Trophoblast cell (in vitro differentiated cells and primary cell): ENCODE results near the gene GATB.

Experiments
- DNase-seq, 2 donors: peaks; one replicate each; pipeline ENCODE4 v3.0.0-alpha.2; 2016
- H2AFZ ChIP-seq: 2 replicates; pipeline ENCODE4 v1.6.1; 2013; ENCODE audit warnings: low read length, moderate library complexity, mild to moderate bottlenecking; ENCODE audit not compliant: insufficient read depth, poor library complexity
- H2AK5ac ChIP-seq: 2 replicates; pipeline ENCODE4 v1.6.1; 2013; ENCODE audit warnings: mild to moderate bottlenecking, low read length
- H2BK120ac ChIP-seq: 2 replicates; pipeline ENCODE4 v1.6.1; 2013; ENCODE audit warnings: low read length, mild to moderate bottlenecking, moderate library complexity; ENCODE audit not compliant: insufficient read depth, poor library complexity
- H2BK12ac ChIP-seq: 2 replicates; pipeline ENCODE4 v1.6.1; 2013; ENCODE audit warnings: mild to moderate bottlenecking, low read length, moderate library complexity
- H2BK5ac ChIP-seq: 2 replicates; pipeline ENCODE4 v1.6.1; 2013; ENCODE audit warnings: low read length, low read depth, moderate library complexity, mild to moderate bottlenecking; ENCODE audit not compliant: poor library complexity
- H3K14ac ChIP-seq: 2 replicates; pipeline ENCODE4 v1.6.1; 2013; ENCODE audit warnings: mild to moderate bottlenecking, low read length
- H3K18ac ChIP-seq: 2 replicates; pipeline ENCODE4 v1.6.1; 2013; ENCODE audit warnings: mild to moderate bottlenecking, low read length
- H3K23ac ChIP-seq: 2 replicates; pipeline ENCODE4 v1.6.1; 2013; ENCODE audit warnings: low read length
- H3K27ac ChIP-seq: 2 replicates; pipeline ENCODE4 v1.5.1; 2013; ENCODE audit warnings: low read depth, mild to moderate bottlenecking, inconsistent platforms, low read length, moderate library complexity
- H3K27me3 ChIP-seq: 2 replicates; pipeline ENCODE4 v1.6.1; 2013; ENCODE audit warnings: inconsistent platforms, mild to moderate bottlenecking, low read length, moderate library complexity; ENCODE audit not compliant: insufficient read depth
- H3K36me3 ChIP-seq, 2 experiments: 1 replicate in 1 of 2; 2 replicates in 1 of 2; pipeline ENCODE4 v1.6.1; 2013; ENCODE audit warnings: low read length in 2 of 2, mild to moderate bottlenecking in 2 of 2, moderate library complexity in 1 of 2; ENCODE audit not compliant: insufficient read depth in 2 of 2, control insufficient read depth in 1 of 2
- H3K4ac ChIP-seq: 2 replicates; pipeline ENCODE4 v1.6.1; 2013; ENCODE audit warnings: low read depth, mild to moderate bottlenecking, low read length, moderate library complexity
- H3K4me1 ChIP-seq, 2 experiments: 1 replicate in 1 of 2; 2 replicates in 1 of 2; pipeline ENCODE4 v1.6.1; 2013; ENCODE audit warnings: low read length in 2 of 2, mild to moderate bottlenecking in 2 of 2, moderate library complexity in 1 of 2; ENCODE audit not compliant: insufficient read depth in 2 of 2, control insufficient read depth in 1 of 2
- H3K4me2 ChIP-seq: 2 replicates; pipeline ENCODE4 v1.6.1; 2013; ENCODE audit warnings: inconsistent platforms, mild to moderate bottlenecking, low read length, moderate library complexity
- H3K4me3 ChIP-seq: 2 replicates; pipeline ENCODE4 v1.5.1; 2013; ENCODE audit warnings: mild to moderate bottlenecking, low read depth, low read length, inconsistent platforms
- H3K79me1 ChIP-seq: one replicate; pipeline ENCODE4 v1.6.1; 2013; ENCODE audit warnings: low read length
- H3K79me2 ChIP-seq: 2 replicates; pipeline ENCODE4 v1.6.1; 2013; ENCODE audit warnings: low read length, mild to moderate bottlenecking; ENCODE audit not compliant: control insufficient read depth, insufficient read depth, poor library complexity
- H3K9ac ChIP-seq: 2 replicates; pipeline ENCODE4 v1.6.1; 2013; ENCODE audit warnings: mild to moderate bottlenecking, low read length
- H3K9me3 ChIP-seq: 2 replicates; pipeline ENCODE4 v1.6.1; 2013; ENCODE audit warnings: low read depth, mild to moderate bottlenecking, control low read depth, inconsistent platforms, low read length; ENCODE audit not compliant: insufficient read depth
- H4K12ac ChIP-seq: 2 replicates; pipeline ENCODE4 v1.6.1; 2013; ENCODE audit warnings: low read depth, mild to moderate bottlenecking, low read length, moderate library complexity
- H4K8ac ChIP-seq: 2 replicates; pipeline ENCODE4 v1.6.1; 2013; ENCODE audit warnings: low read depth, mild to moderate bottlenecking, low read length, moderate library complexity
- H4K91ac ChIP-seq: one replicate; pipeline ENCODE4 v1.6.1; 2013; ENCODE audit warnings: low read depth, mild to moderate bottlenecking, low read length, moderate library complexity
- WGBS: extraction: QIAGEN DNeasy Blood & Tissue Kit; methylation state at CpG from one replicate; pipeline ENCODE4 v1.1.7; 2013; ENCODE audit warnings: missing lambda C conversion rate; ENCODE audit not compliant: insufficient read length, insufficient coverage; ENCODE audit errors: extremely low coverage; 5-methylcytosine and 5-hydroxymethylcytosine counted together

Gene GATB

GRCh38 chr4:151665022-151665784 is 95.6 kb downstream of the GATB start:
- H3K9me3 ChIP-seq, result no peaks in the 10 kb centered on the region
- no peak for DNase-seq
- no peak overlapping the region for H4K12ac ChIP-seq
- H3K23ac ChIP-seq, result no peak overlapping the region
- no peaks in the 10 kb centered on the region for H3K79me1 ChIP-seq
- H3K4me2 ChIP-seq, result no peak overlapping the region
- no peak overlapping the region for H3K4me3 ChIP-seq
- H2BK5ac ChIP-seq, result no peak overlapping the region
- no peak overlapping the region for H3K14ac ChIP-seq
- no peak overlapping the region for H3K4ac ChIP-seq
- no peak overlapping the region for H2BK12ac ChIP-seq
- H3K9ac ChIP-seq, result no peak overlapping the region
- no peak overlapping the region for H2AFZ ChIP-seq
- H3K4me1 ChIP-seq, result peaks cover 0 to 3% of the 10 kb centered on the region in 2 experiments
- H3K36me3 ChIP-seq, result no peaks in the 10 kb centered on the region
- no peak overlapping the region for H4K8ac ChIP-seq
- H4K91ac ChIP-seq, result no peak overlapping the region
- no peak overlapping the region for H3K18ac ChIP-seq
- no peaks in the 10 kb centered on the region for H3K79me2 ChIP-seq
- no CpG with 5 or more reads among the region's 12 CpGs for WGBS
- H3K27me3 ChIP-seq, result no peaks in the 10 kb centered on the region
- no peak overlapping the region for H2AK5ac ChIP-seq
- no peak overlapping the region for H3K27ac ChIP-seq
- no peak overlapping the region for H2BK120ac ChIP-seq

GRCh38 chr4:151664289-151664688 is 96.5 kb downstream of the GATB start:
- Histone ChIP-seq H3K4me1 (peaks cover 0 to 7% of the 10 kb centered on the region in 2 experiments), H2BK120ac (no peak overlapping the region), H3K79me1 (no peaks in the 10 kb centered on the region), H3K4me3 (no peak overlapping the region), H2BK5ac (no peak overlapping the region), H2AFZ (no peak overlapping the region), H3K27ac (no peak overlapping the region), H3K9ac (no peak overlapping the region), H3K4ac (no peak overlapping the region), H2AK5ac (no peak overlapping the region), H4K8ac (no peak overlapping the region), H3K36me3 (no peaks in the 10 kb centered on the region), H4K12ac (no peak overlapping the region), H3K23ac (no peak overlapping the region), H4K91ac (no peak overlapping the region), H3K9me3 (no peaks in the 10 kb centered on the region), H3K27me3 (no peaks in the 10 kb centered on the region), H2BK12ac (no peak overlapping the region), H3K79me2 (no peaks in the 10 kb centered on the region), H3K18ac (no peak overlapping the region), H3K14ac (no peak overlapping the region), H3K4me2 (no peak overlapping the region)
- no peak for DNase-seq
- WGBS, result no CpG with 5 or more reads among the region's 2 CpGs

GRCh38 chr4:151663109-151663508 is 97.7 kb downstream of the GATB start:
- no peak overlapping the region for H3K4me3 ChIP-seq
- H3K4me1 ChIP-seq, result peaks cover 0 to 7% of the 10 kb centered on the region in 2 experiments
- no peak overlapping the region for H4K8ac ChIP-seq
- no peak overlapping the region for H2AFZ ChIP-seq
- H2AK5ac ChIP-seq, result no peak overlapping the region
- H4K91ac ChIP-seq, result no peak overlapping the region
- no peak for DNase-seq
- no peak overlapping the region for H3K4ac ChIP-seq
- WGBS, result no CpG with 5 or more reads among the region's 7 CpGs
- no peak overlapping the region for H2BK12ac ChIP-seq
- no peak overlapping the region for H3K18ac ChIP-seq
- no peaks in the 10 kb centered on the region for H3K79me2 ChIP-seq
- no peak overlapping the region for H3K23ac ChIP-seq
- no peaks in the 10 kb centered on the region for H3K79me1 ChIP-seq
- no peak overlapping the region for H4K12ac ChIP-seq
- no peak overlapping the region for H3K9ac ChIP-seq
- no peaks in the 10 kb centered on the region for H3K9me3 ChIP-seq
- H3K36me3 ChIP-seq, result peaks cover 0 to 1% of the 10 kb centered on the region in 2 experiments
- no peak overlapping the region for H3K14ac ChIP-seq
- H2BK120ac ChIP-seq, result no peak overlapping the region
- no peak overlapping the region for H2BK5ac ChIP-seq
- H3K27ac ChIP-seq, result no peak overlapping the region
- no peak overlapping the region for H3K4me2 ChIP-seq
- H3K27me3 ChIP-seq, result no peaks in the 10 kb centered on the region

- no peak overlapping the region for H2AFZ ChIP-seq
- no peak overlapping the region for H2AK5ac ChIP-seq
- H3K79me1 ChIP-seq, result no peaks in the 10 kb centered on the region
- H3K27ac ChIP-seq, result no peak overlapping the region
- no peak overlapping the region for H3K9ac ChIP-seq
- H3K4me1 ChIP-seq, result peaks cover 0 to 7% of the 10 kb centered on the region in 2 experiments
- H3K4me2 ChIP-seq, result no peak overlapping the region
- H2BK5ac ChIP-seq, result no peak overlapping the region
- DNase-seq, result no peak
- H3K23ac ChIP-seq, result no peak overlapping the region
- no peak overlapping the region for H2BK120ac ChIP-seq
- no peaks in the 10 kb centered on the region for H3K9me3 ChIP-seq
- H3K27me3 ChIP-seq, result no peaks in the 10 kb centered on the region
- H2BK12ac ChIP-seq, result no peak overlapping the region
- H3K4me3 ChIP-seq, result no peak overlapping the region
- no peak overlapping the region for H3K18ac ChIP-seq
- WGBS, result no CpG with 5 or more reads among the region's 7 CpGs
- H4K8ac ChIP-seq, result no peak overlapping the region
- H3K36me3 ChIP-seq, result peaks cover 2 to 4% of the 10 kb centered on the region in 2 experiments
- no peak overlapping the region for H3K14ac ChIP-seq
- H4K12ac ChIP-seq, result no peak overlapping the region
- no peak overlapping the region for H4K91ac ChIP-seq
- no peaks in the 10 kb centered on the region for H3K79me2 ChIP-seq
- H3K4ac ChIP-seq, result no peak overlapping the region
Measured at GRCh38 chr4:151661873-151662272, 98.9 kb downstream of the GATB start.
